ENCODE results near the gene BBOX1.

- TF ChIP-seq CBX3 (IDR thresholded peaks at IDR 0.05; ENCODE audit: low read depth) (no peak), SIN3A (IDR thresholded peaks at IDR 0.05; ENCODE audit: low read depth) (no peak), POLR2A (IDR thresholded peaks at IDR 0.05; ENCODE audit: borderline replicate concordance, extremely low read depth, insufficient read depth, insufficient read length) (no peak)
Observed at GRCh38 chr11:27089746-27090145, 49.1 kb downstream of the BBOX1 start.

Measured in HCT116 (cell line).